HCT116 (cell line): ENCODE data around the gene PEDS1. TPM values are rescaled to one million over a fixed set of nuclear protein-coding genes. Genes with fewer than 3 reads are reported as not detected.
A peak's percentile ranks its signal among the peaks of the same experiment; 100 is the strongest.
"Not testable (repeated sequence)": the region's sequence is repeated elsewhere in the genome, so short reads cannot be mapped to it uniquely, and the experiment has no call there.

ENCODE experiments used
- ATAC-seq: fragments of 200-7000 bp; cut with Tn5 transposase; 2 replicates; pipeline ENCODE4 v1.9.1; 2020; ENCODE audit warnings: mild to moderate bottlenecking, moderate library complexity
- BruUV-seq: library from RNA; stranded (reverse); fragments of 400-500 nt; replicated peaks from 2 replicates; lab custom pipeline; 2021; lab: Mats Ljungman, UMichigan
- CTCF ChIA-PET: fragments of 300-600 bp; sonication (Branson Sonifier 250); formaldehyde crosslinking; loops from one replicate; lab custom pipeline; 2021; ENCODE audit warnings: antibody characterized with exemption; lab: Charles Lee
- POLR2A ChIA-PET: fragments of 300-600, 350-600 bp; sonication (Branson Sonifier 250); formaldehyde crosslinking; loops from one replicate; lab custom pipeline; 2021; ENCODE audit warnings: antibody characterized with exemption; lab: Charles Lee
- RAD21 ChIA-PET, 2 experiments: fragments of 300-600 bp; sonication (Branson Sonifier 250); formaldehyde crosslinking; loops; one replicate each; lab custom pipeline; 2023; ENCODE audit warnings: low total read pairs in 2 of 2; ENCODE audit not compliant: uncharacterized antibody in 2 of 2, unreplicated experiment in 2 of 2, low non-redundant PET in 1 of 2; lab: Charles Lee
- DNase-seq: peaks from one replicate; pipeline ENCODE4 v3.0.0-alpha.2; 2010; ENCODE audit warnings: low read depth, low spot score
- H2AFZ ChIP-seq: fragments of 200-600 bp; shearing (Covaris generic), sonication (generic); 2 replicates; pipeline ENCODE4 v1.6.1; 2017; ENCODE audit warnings: low read depth, mixed run types, mixed read lengths, antibody characterized with exemption, low read length; ENCODE audit not compliant: poor library complexity, severe bottlenecking
- H3K27ac ChIP-seq: 2 replicates; pipeline ENCODE4 v1.5.1; 2012; ENCODE audit warnings: low read depth, low read length
- H3K27me3 ChIP-seq: fragments of 200-600 bp; sonication (generic); 2 replicates; pipeline ENCODE4 v1.6.1; 2016; ENCODE audit warnings: mixed run types, low read length, mixed read lengths; ENCODE audit not compliant: insufficient read depth
- H3K36me3 ChIP-seq, 2 experiments: fragments of 200-500 bp in 1 of 2; fragments of 200-600 bp in 1 of 2; sonication (Bioruptor generic) in 1 of 2; sonication (generic) in 1 of 2; 2 replicates each; pipeline versions ENCODE4 v1.5.1 to v1.6.1; 2014 to 2016; ENCODE audit warnings: low read length in 2 of 2, inconsistent platforms in 1 of 2, mixed read lengths in 1 of 2, mixed run types in 1 of 2; ENCODE audit not compliant: insufficient read depth in 2 of 2, control insufficient read depth in 1 of 2
- H3K4me1 ChIP-seq, 2 experiments: fragments of 200-600 bp in 1 of 2; sonication (generic) in 1 of 2; 2 replicates each; pipeline versions ENCODE4 v1.5.1 to v1.6.1; 2012 to 2017; ENCODE audit warnings: low read length in 2 of 2, inconsistent platforms in 1 of 2, mild to moderate bottlenecking in 1 of 2, mixed read lengths in 1 of 2, mixed run types in 1 of 2, moderate library complexity in 1 of 2; ENCODE audit not compliant: insufficient read depth in 2 of 2, control insufficient read depth in 1 of 2
- H3K4me2 ChIP-seq: fragments of 200-600 bp; sonication (generic); 2 replicates; pipeline ENCODE4 v1.6.1; 2017; ENCODE audit warnings: mixed run types, low read length, mixed read lengths
- H3K4me3 ChIP-seq, 2 experiments: fragments of 200-600 bp in 1 of 2; sonication (generic) in 1 of 2; replicated peaks in 1 of 2; 2 replicates each; pipeline ENCODE4 v1.5.1; 2011 to 2016; ENCODE audit warnings: low read length in 2 of 2, control low read depth in 1 of 2, low read depth in 1 of 2, mild to moderate bottlenecking in 1 of 2, mixed read lengths in 1 of 2, mixed run types in 1 of 2
- H3K79me2 ChIP-seq: fragments of 200-600 bp; sonication (generic); 2 replicates; pipeline ENCODE4 v1.6.1; 2017; ENCODE audit warnings: mild to moderate bottlenecking, mixed run types, low read length, moderate library complexity, mixed read lengths; ENCODE audit not compliant: insufficient read depth
- H3K9ac ChIP-seq: fragments of 200-600 bp; sonication (generic); 2 replicates; pipeline ENCODE4 v1.6.1; 2016; ENCODE audit warnings: low read length, mixed read lengths
- H3K9me2 ChIP-seq: fragments of 200-600 bp; sonication (generic), shearing (Covaris generic); 2 replicates; pipeline ENCODE4 v1.6.1; 2017; ENCODE audit warnings: mixed run types, mild to moderate bottlenecking, moderate library complexity; ENCODE audit not compliant: insufficient read depth
- H3K9me3 ChIP-seq, 2 experiments: fragments of 200-500 bp in 1 of 2; fragments of 200-600 bp in 1 of 2; sonication (Bioruptor generic) in 1 of 2; sonication (generic) in 1 of 2; 2 replicates each; pipeline ENCODE4 v1.6.1; 2014 to 2017; ENCODE audit warnings: low read length in 2 of 2, mixed read lengths in 2 of 2, inconsistent platforms in 1 of 2, low read depth in 1 of 2, mild to moderate bottlenecking in 1 of 2, mixed run types in 1 of 2, moderate library complexity in 1 of 2; ENCODE audit not compliant: control insufficient read depth in 1 of 2, insufficient read depth in 1 of 2
- H4K20me1 ChIP-seq: fragments of 200-600 bp; sonication (generic), shearing (Covaris generic); 2 replicates; pipeline ENCODE4 v1.6.1; 2017; ENCODE audit warnings: mixed run types, mild to moderate bottlenecking, moderate library complexity; ENCODE audit not compliant: insufficient read depth
- FOSL1 ChIP-seq: IDR thresholded peaks from 2 replicates; pipeline ENCODE4 v1.6.1; 2012; ENCODE audit warnings: low read depth
- RAD21 ChIP-seq: IDR thresholded peaks from 2 replicates; pipeline ENCODE4 v1.6.1; 2012; ENCODE audit warnings: low read depth, mild to moderate bottlenecking
- SIN3A ChIP-seq: IDR thresholded peaks from 2 replicates; pipeline ENCODE4 v1.6.1; 2012; ENCODE audit warnings: low read depth
- YY1 ChIP-seq: IDR thresholded peaks from 2 replicates; pipeline ENCODE4 v1.6.1; 2011; ENCODE audit warnings: low read length, low read depth, moderate library complexity, mild to moderate bottlenecking; ENCODE audit not compliant: insufficient replicate concordance; ENCODE audit errors: extremely low read depth
- intact Hi-C: fragments of 100-400 bp; cut with micrococcal nuclease; formaldehyde crosslinking; loops from 2 replicates; pipeline ENCODE4 v1.10.0; 2022
- total RNA-seq: library from RNA; stranded (reverse); gene quantifications from one replicate; pipeline ENCODE4 v1.2.1, GENCODE V29; 2021; ENCODE audit not compliant: unreplicated experiment
- TF ChIP-seq, protein P1 (sequence below): IDR thresholded peaks from 2 replicates; pipeline ENCODE4 v1.6.1; 2011; ENCODE audit warnings: mild to moderate bottlenecking, low read length, moderate library complexity; ENCODE audit not compliant: insufficient replicate concordance; ENCODE audit errors: extremely low read depth

The PEDS1 gene
- total RNA-seq, 1 experiment from 2014 or later, result 31.9 TPM

DNA sequence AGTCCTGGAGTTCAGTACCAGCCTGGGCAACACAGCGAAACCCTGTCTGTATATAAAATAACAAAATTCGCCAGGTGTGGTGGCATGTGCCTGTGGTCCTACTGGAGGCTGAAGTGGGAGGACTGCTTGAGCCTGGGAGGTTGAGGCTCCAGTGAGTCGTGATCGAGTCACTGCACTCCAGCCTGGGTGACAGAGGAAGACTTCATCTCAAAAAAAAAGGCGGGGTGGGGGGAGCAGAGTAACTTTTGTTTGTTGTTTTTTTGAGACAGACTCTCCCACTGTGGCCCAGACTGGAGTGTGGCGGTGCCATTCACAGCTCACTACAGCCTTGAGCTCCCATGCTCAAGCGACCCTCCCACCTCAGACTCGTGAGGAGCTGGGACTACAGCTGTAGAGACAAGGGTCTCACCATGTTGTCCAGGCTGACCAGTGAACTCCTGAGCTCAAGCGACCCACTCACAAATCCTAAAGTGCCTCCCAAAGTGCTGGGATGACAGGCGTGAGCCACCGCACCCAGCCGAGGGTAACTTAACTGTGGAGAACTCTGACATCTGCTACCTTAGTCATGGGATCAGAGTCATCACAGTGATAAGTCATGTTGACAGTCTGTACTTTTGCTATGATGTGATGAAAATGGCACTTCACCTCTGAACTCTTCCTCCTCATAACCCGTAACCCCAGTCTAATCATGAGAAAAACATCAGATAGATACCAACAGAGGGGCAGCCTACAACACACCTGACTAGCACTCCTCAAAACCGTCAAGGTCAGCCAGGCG is 16.5 kb downstream of the PEDS1 start:
- H3K79me2 ChIP-seq, result peaks cover 96% of the 10 kb centered on the region
- no TSS peak for BruUV-seq
- peak overlapping the region; percentile 34; the same call in 1 of the 2 replicates for H3K9ac ChIP-seq
- ChIA-PET CTCF (interaction anchor here (2.2 kb wide), 1 partner anchor 17 kb away, joined by 6 read pairs; no protein-coding TSS in a partner anchor), POLR2A (no interaction called here), RAD21 (no interaction called here)
- H3K27me3 ChIP-seq, result no peaks in the 10 kb centered on the region
- H3K36me3 ChIP-seq, result peaks cover 24 to 29% of the 10 kb centered on the region in 2 experiments
- no peaks in the 10 kb centered on the region for H3K9me2 ChIP-seq
- intact Hi-C loops, result no loop called here
- H3K4me1 ChIP-seq, result peaks cover 28 to 54% of the 10 kb centered on the region in 2 experiments
- ATAC-seq (peak; percentile 38; the same call in 1 of the 2 replicates), DNase-seq (no peak)
- H3K4me2 ChIP-seq, result peak overlapping the region; percentile 64
- no peaks in the 10 kb centered on the region for H4K20me1 ChIP-seq
- no peak overlapping the region for H2AFZ ChIP-seq
- H3K27ac ChIP-seq, result no peak overlapping the region
- peak overlapping the region in 1 of 2 experiments; percentile 12; a peak in 1 of 4 replicates for H3K4me3 ChIP-seq
- TF ChIP-seq RAD21, result no peak
- TF ChIP-seq YY1, result no peak
- TF ChIP-seq, protein P1, sequence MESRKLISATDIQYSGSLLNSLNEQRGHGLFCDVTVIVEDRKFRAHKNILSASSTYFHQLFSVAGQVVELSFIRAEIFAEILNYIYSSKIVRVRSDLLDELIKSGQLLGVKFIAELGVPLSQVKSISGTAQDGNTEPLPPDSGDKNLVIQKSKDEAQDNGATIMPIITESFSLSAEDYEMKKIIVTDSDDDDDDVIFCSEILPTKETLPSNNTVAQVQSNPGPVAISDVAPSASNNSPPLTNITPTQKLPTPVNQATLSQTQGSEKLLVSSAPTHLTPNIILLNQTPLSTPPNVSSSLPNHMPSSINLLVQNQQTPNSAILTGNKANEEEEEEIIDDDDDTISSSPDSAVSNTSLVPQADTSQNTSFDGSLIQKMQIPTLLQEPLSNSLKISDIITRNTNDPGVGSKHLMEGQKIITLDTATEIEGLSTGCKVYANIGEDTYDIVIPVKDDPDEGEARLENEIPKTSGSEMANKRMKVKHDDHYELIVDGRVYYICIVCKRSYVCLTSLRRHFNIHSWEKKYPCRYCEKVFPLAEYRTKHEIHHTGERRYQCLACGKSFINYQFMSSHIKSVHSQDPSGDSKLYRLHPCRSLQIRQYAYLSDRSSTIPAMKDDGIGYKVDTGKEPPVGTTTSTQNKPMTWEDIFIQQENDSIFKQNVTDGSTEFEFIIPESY, result no peak
- TF ChIP-seq FOSL1, result peak; percentile 76
- no peak for TF ChIP-seq SIN3A
- no peaks in the 10 kb centered on the region for H3K9me3 ChIP-seq

DNA sequence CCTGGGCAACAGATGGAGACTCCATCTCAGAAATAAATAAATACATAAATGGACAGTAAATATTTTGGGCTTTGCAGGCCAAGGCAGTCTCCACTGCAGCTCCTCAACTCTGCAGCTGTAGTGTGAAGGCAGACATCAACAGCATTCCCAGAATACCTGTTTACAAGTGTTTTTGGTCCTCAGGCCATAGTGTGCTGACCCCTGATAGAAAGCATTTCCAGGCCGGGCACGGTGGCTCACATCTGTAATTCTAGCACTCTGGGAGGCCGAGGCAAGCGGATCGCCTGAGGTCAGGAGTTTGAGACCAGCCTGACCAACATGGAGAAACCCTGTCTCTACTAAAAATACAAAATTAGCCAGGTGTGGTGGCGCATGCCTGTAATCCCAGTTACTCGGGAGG is 18.4 kb downstream of the PEDS1 start:
- RAD21 ChIA-PET, result interaction anchor here (0.6 kb wide), 2 partner anchors 32 to 44 kb away, joined by 3 read pairs; no protein-coding TSS in a partner anchor
- H3K27me3 ChIP-seq, CTCF ChIA-PET, H3K4me3 ChIP-seq, H2AFZ ChIP-seq, H3K9me2 ChIP-seq, DNase-seq, POLR2A ChIA-PET, H4K20me1 ChIP-seq, ATAC-seq, H3K9me3 ChIP-seq, H3K4me2 ChIP-seq, H3K9ac ChIP-seq, intact Hi-C loops, BruUV-seq, H3K27ac ChIP-seq: not testable (repeated sequence)
- Histone ChIP-seq H3K4me1 (peaks cover 28 to 37% of the 10 kb centered on the region in 2 experiments), H3K79me2 (peaks cover 91% of the 10 kb centered on the region), H3K36me3 (peaks cover 16 to 18% of the 10 kb centered on the region in 2 experiments; a peak in 3 of 4 replicates)
